HG03045 (cell line): ENCODE data around the gene LMBRD1.

Experiments
- ATAC-seq: cut with Tn5 transposase; IDR thresholded peaks from one replicate; pipeline ENCODE4 v1.9.1; 2021; ENCODE audit warnings: mild to moderate bottlenecking, moderate library complexity; ENCODE audit not compliant: unreplicated experiment

The LMBRD1 gene

GRCh38 chr6:69643688-69644087 is 153.1 kb downstream of the LMBRD1 start:
- ATAC-seq = no peak

- ATAC-seq = no peak
Measured at GRCh38 chr6:69632932-69633331, 163.9 kb downstream of the LMBRD1 start.

GRCh38 chr6:69631552-69632346 is 165.1 kb downstream of the LMBRD1 start:
- ATAC-seq = no peak

- no peak for ATAC-seq
Measured at GRCh38 chr6:69630767-69631166, 166.0 kb downstream of the LMBRD1 start.

GRCh38 chr6:69627625-69628024 is 169.2 kb downstream of the LMBRD1 start:
- ATAC-seq = no peak

- ATAC-seq = no peak
Measured at GRCh38 chr6:69624944-69625343, 171.9 kb downstream of the LMBRD1 start.
